Measurements from ENCODE around the gene SMAP2. TPM values are rescaled to one million over a fixed set of nuclear protein-coding genes. Genes with fewer than 3 reads are reported as not detected.
A peak's percentile ranks its signal among the peaks of the same experiment; 100 is the strongest.

The SMAP2 gene
- total and polyA plus RNA-seq, 2 of the 4 experiments (the other 2 are of a cell fraction), result 30.1 to 31.0 TPM

- no peak overlapping the region for H3K18ac ChIP-seq (ENCODE audit: low read depth, low read length)
- H4K5ac ChIP-seq (ENCODE audit: low read depth, low read length), result no peak overlapping the region
- dilution Hi-C loops (cut with HindIII; ENCODE audit: low sequenced_read_pairs, unreplicated experiment), result no loop called here
- H3K23ac ChIP-seq (ENCODE audit: low read depth, low read length), result no peak overlapping the region
- H3K27me3 ChIP-seq (ENCODE audit: control insufficient read depth, insufficient read depth, low read length), result no peaks in the 10 kb centered on the region
- peak overlapping the region; percentile 82 for H2AK9ac ChIP-seq (replicated peaks; ENCODE audit: low read depth, low read length, poor library complexity)
- H3K9ac ChIP-seq (ENCODE audit: low read depth, low read length), result no peak overlapping the region
- H4K20me1 ChIP-seq (ENCODE audit: insufficient read depth, low read length), result no peaks in the 10 kb centered on the region
- no peaks in the 10 kb centered on the region for H3K4me1 ChIP-seq (ENCODE audit: control insufficient read depth, insufficient read depth, low read length)
- peaks cover 5% of the 10 kb centered on the region; the same call in 1 of the 2 replicates for H3K9me1 ChIP-seq (ENCODE audit: insufficient read depth, low read length)
- ATAC-seq (ENCODE audit: low read depth) (no peak), DNase-seq (no peak)
- H3K4me2 ChIP-seq (ENCODE audit: low read depth, low read length), result no peak overlapping the region
- no peak overlapping the region for H4K8ac ChIP-seq (ENCODE audit: low read depth in 2 of 2, low read length in 2 of 2)
- ChIA-PET CTCF (interaction anchor here (0.9 kb wide), 1 partner anchor 229 kb away, joined by 3 read pairs; no protein-coding TSS in a partner anchor), POLR2A (ENCODE audit: unreplicated experiment) (no interaction called here)
- no peak overlapping the region for H3K4ac ChIP-seq (ENCODE audit: low read depth, low read length)
- no peak overlapping the region for H2BK5ac ChIP-seq (ENCODE audit: low read depth, low read length, poor library complexity, severe bottlenecking)
- no peak overlapping the region for H3K14ac ChIP-seq (replicated peaks; ENCODE audit: low read depth, low read length)
- no peaks in the 10 kb centered on the region for H3K36me3 ChIP-seq (ENCODE audit: control insufficient read depth, insufficient read depth, low read length)
- H2BK15ac ChIP-seq (ENCODE audit: low read depth, low read length), result no peak overlapping the region
- WGBS, 2 experiments (ENCODE audit: extremely low coverage in 2 of 2, insufficient read length in 1 of 2), result 8% methylated on average over 2 of the region's 6 CpGs; no CpG with 5 or more reads in 1 of the 2 experiments
- H2BK120ac ChIP-seq (ENCODE audit: low read depth, low read length), result no peak overlapping the region
- no TSS peak for BruUV-seq (replicated peaks)
- in situ Hi-C loops (cut with MboI; ENCODE audit: low sequenced_read_pairs), result no loop called here
- TF ChIP-seq MAZ (IDR thresholded peaks at IDR 0.05; ENCODE audit: borderline replicate concordance, low read depth, low read length) (no peak), RAD21 (IDR thresholded peaks at IDR 0.05; ENCODE audit: low read length) (no peak), MXI1 (IDR thresholded peaks at IDR 0.05; ENCODE audit: borderline replicate concordance, low read depth, low read length) (no peak), USF2 (IDR thresholded peaks at IDR 0.05; ENCODE audit: low read depth, low read length) (no peak), SMC3 (IDR thresholded peaks at IDR 0.05; ENCODE audit: low read depth, low read length) (no peak), CHD1 (IDR thresholded peaks at IDR 0.05; ENCODE audit: low read depth, low read length) (no peak), CEBPB (IDR thresholded peaks at IDR 0.05; ENCODE audit: low read depth, low read length) (no peak), NFE2L2 (IDR thresholded peaks at IDR 0.05; ENCODE audit: low read depth, low read length) (no peak), POLR2A (IDR thresholded peaks at IDR 0.05; ENCODE audit: low read depth, low read length) (no peak), BHLHE40 (IDR thresholded peaks at IDR 0.05; ENCODE audit: low read depth, low read length) (no peak), RCOR1 (IDR thresholded peaks at IDR 0.05; ENCODE audit: insufficient replicate concordance, low read length) (no peak), RFX5 (IDR thresholded peaks at IDR 0.05; ENCODE audit: low read depth, low read length) (no peak)
- no peaks in the 10 kb centered on the region for H3K9me3 ChIP-seq (ENCODE audit: control insufficient read depth, insufficient read depth, low read length)
- peak overlapping the region; percentile 80 for H2AFZ ChIP-seq (replicated peaks; ENCODE audit: low read length, poor library complexity)
- no peak overlapping the region for H4K91ac ChIP-seq (ENCODE audit: insufficient read depth, low read depth, low read length)
- intact Hi-C loops (cut with micrococcal nuclease), result no loop called here
- H2BK20ac ChIP-seq (ENCODE audit: low read depth, low read length), result no peak overlapping the region
- H2AK5ac ChIP-seq (ENCODE audit: low read depth, low read length), result no peak overlapping the region
- no peak overlapping the region for H3K4me3 ChIP-seq (ENCODE audit: insufficient read depth, low read depth, low read length)
- no peak overlapping the region for H3K56ac ChIP-seq (ENCODE audit: extremely low read depth, insufficient read depth, low read length)
- no peak overlapping the region for H3K27ac ChIP-seq (ENCODE audit: insufficient read depth, low read length)
- peaks cover 0 to 25% of the 10 kb centered on the region in 2 experiments; a peak in 3 of 4 replicates for H3K79me1 ChIP-seq (ENCODE audit: low read depth in 1 of 2, low read length in 2 of 2)
These were observed 737 bp upstream of the SMAP2 start for GRCh38 chr1:40372658-40373322.

Measured in IMR-90 (cell line).